Spleen (tissue), 11 donors: ENCODE data around the gene DNAAF5. TPM values are rescaled to one million over a fixed set of nuclear protein-coding genes. Genes with fewer than 3 reads are reported as not detected.

ENCODE experiments used
- DNase-seq: peaks from one replicate; pipeline ENCODE4 v3.0.0-alpha.2; 2020
- H3K27ac ChIP-seq, 8 donors: fragments of 200-600 bp; sonication (generic) in 7 of 8; 1 replicate in 4 of 8; 2 replicates in 4 of 8; pipeline versions ENCODE4 v1.5.0 to v1.8.0; 2016 to 2021; ENCODE audit warnings: inconsistent platforms in 4 of 8, mild to moderate bottlenecking in 4 of 8, moderate library complexity in 1 of 8
- H3K27me3 ChIP-seq, 7 donors: fragments of 200-600 bp; sonication (generic) in 6 of 7; replicated peaks in 1 of 7; 1 replicate in 4 of 7; 2 replicates in 3 of 7; pipeline versions ENCODE4 v1.5.0 to v1.8.0; 2016 to 2021; ENCODE audit warnings: inconsistent platforms in 3 of 7, mild to moderate bottlenecking in 1 of 7
- H3K36me3 ChIP-seq, 6 donors: fragments of 200-600 bp; sonication (generic) in 5 of 6; 1 replicate in 4 of 6; 2 replicates in 2 of 6; pipeline versions ENCODE4 v1.5.0 to v1.8.0; 2016 to 2021; ENCODE audit warnings: inconsistent platforms in 2 of 6
- H3K4me1 ChIP-seq, 6 donors: fragments of 200-600 bp; sonication (generic) in 5 of 6; 1 replicate in 3 of 6; 2 replicates in 3 of 6; pipeline versions ENCODE4 v1.5.0 to v1.8.0; 2016 to 2021; ENCODE audit warnings: inconsistent platforms in 3 of 6
- H3K4me3 ChIP-seq, 8 donors: fragments of 200-600 bp; sonication (generic) in 7 of 8; 1 replicate in 4 of 8; 2 replicates in 4 of 8; pipeline versions ENCODE4 v1.5.0 to v1.8.0; 2016 to 2021; ENCODE audit warnings: inconsistent platforms in 4 of 8, mild to moderate bottlenecking in 4 of 8, moderate library complexity in 2 of 8
- H3K9me3 ChIP-seq, 8 donors: fragments of 200-600 bp; sonication (generic) in 7 of 8; 1 replicate in 4 of 8; 2 replicates in 4 of 8; pipeline versions ENCODE4 v1.5.0 to v1.8.0; 2016 to 2021; ENCODE audit warnings: inconsistent platforms in 4 of 8
- CTCF ChIP-seq, 11 experiments: fragments of 200-600 bp in 7 of 11; fragments of 450-650 bp in 4 of 11; sonication (generic) in 4 of 11; IDR thresholded peaks in 8 of 11; conservative IDR thresholded peaks in 3 of 11; 1 replicate in 7 of 11; 2 replicates in 4 of 11; pipeline versions ENCODE4 v1.4.0 to v1.8.0; 2016 to 2021; ENCODE audit warnings: antibody characterized with exemption in 11 of 11, inconsistent platforms in 4 of 11, mild to moderate bottlenecking in 1 of 11
- POLR2A ChIP-seq, 3 donors: fragments of 450-650 bp; IDR thresholded peaks; one replicate each; pipeline ENCODE4 v1.5.1; 2017; ENCODE audit warnings: antibody characterized with exemption in 3 of 3, mild to moderate bottlenecking in 1 of 3
- POLR2AphosphoS5 ChIP-seq, 3 donors: sonication (generic); formaldehyde crosslinking; IDR thresholded peaks; one replicate each; pipeline ENCODE4 v1.5.1; 2017; ENCODE audit warnings: antibody characterized with exemption in 3 of 3
- WGBS, 5 donors: extraction: QIAGEN DNeasy Blood & Tissue Kit in 3 of 5; methylation state at CpG; one replicate each; pipeline versions ENCODE4 v1.1.5 to v1.1.7; 2013 to 2018; 5-methylcytosine and 5-hydroxymethylcytosine counted together
- intact Hi-C: fragments of 100-400 bp; cut with DNase I; formaldehyde crosslinking; loops from one replicate; pipeline ENCODE4 v1.15.0; 2023; ENCODE audit warnings: low total_unique reads
- polyA plus RNA-seq, 3 donors: library from polyadenylated mRNA; stranded (reverse); fragments of 200-250 nt; gene quantifications; one replicate each; pipeline ENCODE4 v1.2.1, GENCODE V29; 2013
- total RNA-seq, 7 donors: library from RNA; depleted of rRNA in 3 of 7; stranded (reverse); fragments of >200 nt in 3 of 7; fragmentation: NEBNext Ultra II Directional in 4 of 7; extraction: Animal tissue kit (Norgen Biotek cat#: 25700) in 4 of 7; gene quantifications; one replicate each; pipeline versions ENCODE4 v1.1.0 to v1.2.1, GENCODE V29; 2016 to 2021
- donor health status: healthy with polysubstance abuse.
- donor health status: DM: no; HTN: no; CAD: no; lungs with moderate emphysema.
- donor health status: DM: no; HTN: no; CAD: no.
- donor health status: Bipolar disorder and iron deficiency.
- donor health status: healthy.
- donor health status: DM: no; HTN: no; CAD: no.
- donor health status: DM: yes; HTN: yes; CAD: no.

The DNAAF5 gene
- total and polyA plus RNA-seq, 10 donors: 7.5 to 22.4 (median 18.1) TPM

DNA sequence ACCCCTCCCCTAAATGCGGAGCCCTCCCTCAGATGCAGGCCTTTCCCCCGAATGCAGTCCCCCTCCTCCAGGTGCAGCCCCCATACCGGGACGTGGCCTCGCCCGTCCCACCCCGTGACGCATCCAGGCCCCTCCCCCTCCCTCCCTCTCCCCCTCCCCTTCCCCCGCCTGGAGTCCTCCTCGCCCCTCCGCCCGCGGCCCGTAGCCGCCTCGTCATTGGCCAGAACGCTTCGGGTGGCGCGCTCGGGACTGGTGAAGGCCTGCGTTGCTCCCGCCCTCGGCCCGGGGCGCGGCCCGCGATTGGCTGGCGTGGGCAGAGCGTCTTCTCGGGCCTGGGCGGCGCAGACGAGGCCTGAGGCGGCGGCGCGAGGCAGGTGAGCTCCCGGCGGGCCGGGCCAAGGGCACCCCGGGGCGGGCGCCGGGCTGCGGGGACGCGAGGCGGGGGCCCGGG lies 89.8 kb downstream of the DNAAF5 start:
- H3K36me3 ChIP-seq: no peaks in the 10 kb centered on the region
- peak overlapping the region in 6 of 8 donors; percentile 47 to 91 (median 78) for H3K27ac ChIP-seq
- TF ChIP-seq POLR2AphosphoS5 (IDR thresholded peaks at IDR 0.05): peak; percentile 88 to 93 (median 89)
- TF ChIP-seq POLR2A (IDR thresholded peaks at IDR 0.05): no peak
- TF ChIP-seq CTCF (IDR thresholded peaks at IDR 0.05 in 8 of 11, conservative IDR thresholded peaks at IDR 0.05 in 3 of 11): no peak
- intact Hi-C loops: no loop called here
- peaks cover 0 to 32% (median 0%) of the 10 kb centered on the region in 7 donors for H3K27me3 ChIP-seq
- H3K4me1 ChIP-seq: peaks cover 13 to 92% (median 60%) of the 10 kb centered on the region in 6 donors
- DNase-seq: peak; percentile 98
- peak overlapping the region in 7 of 8 donors; percentile 29 to 89 (median 68) for H3K4me3 ChIP-seq
- H3K9me3 ChIP-seq: no peaks in the 10 kb centered on the region
- WGBS, 5 donors: 0 to 1% (median 0%) methylated on average over 5 to 51 of the region's 51 CpGs; no CpG with 5 or more reads in 1 of the 5 donors

- H3K4me1 ChIP-seq: peaks cover 13 to 94% (median 63%) of the 10 kb centered on the region in 6 donors
- TF ChIP-seq POLR2A (IDR thresholded peaks at IDR 0.05): no peak
- TF ChIP-seq POLR2AphosphoS5 (IDR thresholded peaks at IDR 0.05): peak in 1 of 3 donors; percentile 25
- 0 to 2% (median 1%) methylated on average over 13 to 88 of the region's 88 CpGs for WGBS, 5 donors
- peaks cover 0 to 32% (median 0%) of the 10 kb centered on the region in 7 donors for H3K27me3 ChIP-seq
- peak overlapping the region in 6 of 8 donors; percentile 47 to 86 (median 78) for H3K27ac ChIP-seq
- H3K36me3 ChIP-seq: no peaks in the 10 kb centered on the region
- H3K4me3 ChIP-seq: peak overlapping the region; percentile 43 to 89 (median 66)
- intact Hi-C loops: no loop called here
- H3K9me3 ChIP-seq: no peaks in the 10 kb centered on the region
- DNase-seq: peak; percentile 90
Observed at GRCh38 chr7:816751-817671, 90.5 kb downstream of the DNAAF5 start.

GRCh38 chr7:818031-818699 lies 91.7 kb downstream of the DNAAF5 start:
- Histone ChIP-seq H3K36me3 (peaks cover 0 to 7% (median 2%) of the 10 kb centered on the region in 6 donors), H3K4me3 (peak overlapping the region in 3 of 8 donors; percentile 77 to 89 (median 85)), H3K9me3 (no peaks in the 10 kb centered on the region), H3K27me3 (peaks cover 0 to 32% (median 0%) of the 10 kb centered on the region in 7 donors), H3K27ac (no peak overlapping the region), H3K4me1 (peaks cover 7 to 94% (median 58%) of the 10 kb centered on the region in 6 donors)
- TF ChIP-seq POLR2A (IDR thresholded peaks at IDR 0.05) (no peak), CTCF (IDR thresholded peaks at IDR 0.05 in 8 of 11, conservative IDR thresholded peaks at IDR 0.05 in 3 of 11) (peak in 5 of 11 experiments; percentile 23 to 51 (median 36))
- 79 to 95% (median 88%) methylated on average over 7 to 8 of the region's 8 CpGs for WGBS, 5 donors
- DNase-seq: peak; percentile 54
- intact Hi-C loops: no loop called here

DNA sequence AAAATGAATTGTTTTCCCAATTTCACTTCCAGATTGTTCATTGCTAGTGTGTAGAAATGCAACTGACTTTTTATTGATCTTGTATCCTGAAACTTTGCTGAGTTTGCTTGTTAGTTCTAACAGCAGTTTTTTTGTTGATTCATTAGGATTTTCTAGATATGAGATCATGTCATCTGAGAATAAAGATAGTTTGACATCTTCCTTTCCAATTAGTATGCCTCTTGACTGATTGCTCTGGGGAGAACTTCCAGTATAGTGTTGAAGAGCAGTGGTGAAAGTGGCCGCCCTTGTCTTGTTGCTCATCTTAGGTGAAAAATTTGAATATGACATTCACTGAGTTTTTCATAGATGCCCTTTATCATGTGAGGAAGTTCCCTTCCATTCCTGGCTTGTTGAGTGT lies 93.8 kb downstream of the DNAAF5 start:
- 81 to 91% (median 87%) methylated on average over 1 of the region's 1 CpG for WGBS, 5 donors
- DNase-seq: no peak
- peaks cover 10 to 91% (median 59%) of the 10 kb centered on the region in 6 donors for H3K4me1 ChIP-seq

More for the DNA sequence above, 93.8 kb downstream of the DNAAF5 start:
- H3K9me3 ChIP-seq: no peaks in the 10 kb centered on the region
- no peak for TF ChIP-seq POLR2AphosphoS5 (IDR thresholded peaks at IDR 0.05)
- TF ChIP-seq POLR2A (IDR thresholded peaks at IDR 0.05): no peak
- no peak for TF ChIP-seq CTCF (IDR thresholded peaks at IDR 0.05 in 8 of 11, conservative IDR thresholded peaks at IDR 0.05 in 3 of 11)
- H3K27me3 ChIP-seq: peaks cover 0 to 16% (median 0%) of the 10 kb centered on the region in 7 donors
- H3K36me3 ChIP-seq: peaks cover 0 to 10% (median 3%) of the 10 kb centered on the region in 6 donors
- H3K4me3 ChIP-seq: no peak overlapping the region
- intact Hi-C loops: no loop called here
- H3K27ac ChIP-seq: no peak overlapping the region
